NCI-H2081 (cell line): ENCODE data around the gene LRRC32.
"Not testable (repeated sequence)": the region's sequence is repeated elsewhere in the genome, so short reads cannot be mapped to it uniquely, and the experiment has no call there.

ENCODE experiments used
- DNase-seq, 2 experiments: peaks; one replicate each; lab custom pipeline; 2025; lab: John Stamatoyannopoulos, UW

Gene LRRC32

DNA sequence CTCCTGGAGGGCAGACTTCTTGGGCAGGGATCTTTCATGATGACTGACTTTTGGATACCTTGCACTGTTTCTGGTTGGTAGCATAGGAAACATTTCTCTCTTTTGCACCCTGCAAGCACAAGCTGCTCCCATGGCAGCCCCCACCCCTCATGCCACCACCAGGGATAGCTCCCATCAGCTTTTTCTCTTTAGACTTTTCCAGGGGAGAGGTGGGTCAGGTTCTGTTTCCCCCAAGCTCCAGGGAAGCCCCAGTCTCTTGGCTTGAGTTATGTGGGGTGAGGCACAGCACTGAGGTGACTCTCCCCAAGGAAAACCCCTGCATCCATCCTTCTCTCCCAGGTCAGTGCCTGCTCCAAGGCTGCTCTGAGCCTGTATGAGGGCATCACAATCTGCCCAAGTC is 22.5 kb downstream of the LRRC32 start:
- no peak for DNase-seq

- no peak for DNase-seq
Observed at GRCh38 chr11:76646882-76647534, 23.5 kb downstream of the LRRC32 start.

DNA sequence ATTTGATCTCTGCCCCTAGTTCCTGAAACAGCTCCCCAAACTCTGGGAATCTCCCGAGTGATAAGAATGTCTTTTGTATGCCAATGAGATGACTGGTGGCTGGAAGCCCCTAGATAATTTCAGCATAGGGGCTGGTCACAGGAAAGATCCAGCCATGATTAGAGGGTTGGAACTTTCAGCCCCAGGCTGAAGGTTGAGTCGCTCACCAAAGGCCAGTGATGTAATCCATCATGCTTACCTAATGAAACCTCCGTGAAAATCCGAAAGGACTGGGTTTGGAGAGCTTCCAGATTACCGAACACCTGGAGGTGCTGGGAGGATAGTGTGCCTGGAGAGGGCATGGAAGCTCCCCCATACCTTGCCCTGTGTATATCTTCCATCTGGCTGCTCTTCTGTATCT is 26.0 kb downstream of the LRRC32 start:
- no peak for DNase-seq

- not testable (repeated sequence) for DNase-seq
Observed at GRCh38 chr11:76643711-76644110, 26.8 kb downstream of the LRRC32 start.

DNA sequence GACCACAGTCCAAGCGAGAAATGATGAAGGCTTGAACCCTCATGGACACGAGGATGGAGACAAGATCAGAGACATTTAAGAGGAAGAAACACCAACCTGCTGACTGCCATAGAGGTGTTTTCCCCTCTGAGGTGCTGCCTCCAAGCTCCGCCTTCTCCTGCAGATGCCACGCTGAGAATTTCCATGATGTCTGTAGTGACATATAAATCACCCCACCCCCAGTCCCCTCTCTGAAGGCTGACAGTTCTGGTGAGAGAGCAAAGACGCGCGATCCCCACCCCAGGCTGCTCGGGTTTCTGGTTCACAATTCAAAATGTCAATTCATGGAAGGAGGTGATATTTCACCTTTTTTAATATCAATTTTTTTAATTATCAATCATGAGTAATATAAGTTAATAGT is 28.2 kb downstream of the LRRC32 start:
- no peak for DNase-seq

DNA sequence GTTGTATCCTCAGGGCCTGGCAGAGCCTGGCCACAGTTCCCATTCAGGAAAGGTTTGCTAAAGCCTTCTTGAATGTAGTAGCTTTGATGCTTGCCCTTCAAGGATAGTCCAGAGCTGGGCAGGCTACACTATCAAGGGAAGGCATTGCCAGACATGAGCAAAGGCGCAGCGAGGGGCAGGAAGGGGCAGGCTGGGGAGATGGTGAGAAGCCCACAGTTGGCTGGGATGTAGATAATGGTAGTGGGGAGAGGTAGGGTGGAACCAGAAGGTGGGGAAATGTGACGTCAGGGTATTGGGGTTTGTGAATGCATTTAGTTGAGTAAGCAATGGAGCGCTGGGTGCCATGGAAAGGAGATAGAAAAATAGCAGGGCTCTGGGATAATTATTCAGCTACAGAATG is 28.6 kb downstream of the LRRC32 start:
- DNase-seq = no peak

DNA sequence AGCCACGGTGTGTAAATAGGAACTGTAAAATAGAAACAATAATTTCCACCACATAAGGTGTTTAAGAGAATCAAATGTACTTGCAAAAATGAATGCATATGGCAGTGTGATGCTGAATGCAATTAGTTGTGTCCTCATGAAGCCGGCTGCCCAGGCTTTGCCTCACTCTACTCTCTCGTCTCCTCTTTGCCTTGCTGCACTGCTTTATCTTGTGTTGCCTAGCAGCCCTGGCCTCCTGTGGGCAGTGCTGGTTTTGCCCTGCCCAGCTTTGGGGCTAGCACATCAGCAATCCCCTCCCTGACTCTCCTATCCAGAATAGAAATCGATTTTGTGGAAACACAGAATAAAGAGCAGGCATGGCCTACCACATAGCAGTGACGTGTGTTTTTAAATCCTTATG is 30.0 kb downstream of the LRRC32 start:
- no peak for DNase-seq

DNA sequence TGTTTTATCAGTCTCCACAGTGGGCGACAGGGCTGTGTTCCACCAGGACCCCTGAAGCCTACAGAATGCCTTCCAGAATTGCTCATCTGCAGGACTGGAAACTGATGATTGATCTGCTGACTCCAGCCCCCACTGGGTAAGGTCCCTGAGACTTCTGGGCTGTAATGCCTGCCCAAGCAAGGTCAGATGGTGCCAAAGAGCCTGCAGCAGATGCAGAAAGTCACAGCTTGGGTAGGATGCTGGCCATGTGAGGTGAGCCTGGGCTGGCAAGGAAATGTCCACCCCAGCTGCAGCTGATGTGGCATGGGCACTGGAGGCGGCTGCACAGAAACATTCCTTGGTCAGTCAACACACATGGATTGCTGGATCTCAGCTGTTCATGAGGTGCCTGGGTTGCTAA is 30.9 kb downstream of the LRRC32 start:
- no peak for DNase-seq

DNA sequence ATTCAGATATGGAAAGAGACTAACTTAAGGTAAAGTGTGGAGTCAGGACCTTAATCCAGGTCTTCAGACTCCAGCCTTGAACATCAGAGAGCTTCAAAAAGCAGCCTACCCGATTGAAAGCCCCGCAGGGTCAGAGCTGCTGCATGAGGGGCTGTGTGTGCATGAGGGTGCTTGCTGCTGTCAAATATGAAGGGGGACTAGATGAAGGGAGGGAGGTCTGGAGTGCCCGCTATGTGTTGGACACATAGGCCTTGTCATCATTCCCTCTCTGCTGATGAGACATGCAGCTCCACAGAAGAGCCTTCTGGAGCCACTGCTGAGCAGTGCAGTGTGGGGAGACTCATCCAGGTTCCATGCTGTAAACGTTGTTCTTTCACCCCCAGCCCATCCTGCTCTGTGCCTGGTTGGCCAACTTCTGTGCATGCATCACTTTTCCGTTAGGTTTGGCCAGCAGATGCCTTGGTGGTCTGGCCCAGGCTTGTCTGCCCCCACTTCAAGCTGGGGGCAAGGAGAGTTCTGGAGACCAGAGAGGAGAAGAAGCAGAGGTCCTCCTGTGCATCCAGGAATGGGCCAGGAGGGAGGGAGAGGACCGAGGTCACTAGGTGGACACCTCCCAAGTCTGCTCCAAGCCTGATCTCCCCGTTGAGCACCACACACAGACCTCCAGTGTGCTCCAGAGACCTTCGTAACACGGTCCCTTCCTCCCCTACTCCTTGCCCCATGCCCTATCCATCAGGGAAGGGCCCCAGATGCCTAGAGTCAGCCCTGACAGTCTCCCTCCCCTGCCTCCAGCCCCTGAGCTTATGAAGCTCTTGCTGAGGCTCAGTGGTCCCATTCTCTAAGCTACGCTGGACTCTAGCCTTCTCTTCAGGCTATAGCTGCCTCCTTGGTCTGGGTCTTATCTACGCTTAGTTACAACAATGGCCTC is 32.0 kb downstream of the LRRC32 start:
- no peak for DNase-seq

DNA sequence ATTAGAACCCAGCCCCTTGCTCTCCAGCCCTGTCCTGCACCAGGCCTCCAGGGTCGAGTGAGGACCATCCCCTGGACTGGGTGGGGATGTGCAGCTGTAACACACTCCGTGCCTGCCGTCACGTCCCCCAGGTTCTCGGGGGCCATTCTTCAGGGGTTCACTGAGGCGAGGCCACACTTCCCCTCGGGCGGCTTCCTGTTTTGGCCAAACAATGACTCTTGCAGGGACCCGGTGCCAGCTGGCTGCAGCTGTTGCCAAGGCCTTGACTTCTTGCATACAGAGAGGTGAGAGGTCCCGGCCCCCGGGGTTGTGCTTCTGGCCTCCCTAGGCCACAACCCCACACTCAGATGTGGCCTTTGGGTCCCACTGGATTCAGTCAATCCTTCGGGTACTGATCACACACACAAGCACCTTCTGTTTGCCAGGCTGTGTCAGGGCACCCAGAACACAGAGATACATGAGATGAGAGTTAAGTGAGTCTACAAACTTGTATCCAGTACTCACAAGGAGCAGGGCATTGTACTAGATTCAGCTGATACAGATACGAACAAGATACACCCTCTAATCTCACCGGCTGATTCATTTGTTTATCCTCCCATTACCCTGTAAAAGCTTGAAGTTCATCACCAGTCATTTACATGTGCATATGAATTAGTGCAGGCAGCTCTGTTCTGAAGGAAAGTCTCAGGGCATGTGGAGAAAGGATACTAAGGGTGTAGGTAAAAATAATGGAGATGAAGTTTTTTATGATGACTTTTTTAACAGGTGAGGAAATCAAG is 32.9 kb downstream of the LRRC32 start:
- no peak for DNase-seq

GRCh38 chr11:76636826-76637460 is 33.6 kb downstream of the LRRC32 start:
- no peak for DNase-seq

DNA sequence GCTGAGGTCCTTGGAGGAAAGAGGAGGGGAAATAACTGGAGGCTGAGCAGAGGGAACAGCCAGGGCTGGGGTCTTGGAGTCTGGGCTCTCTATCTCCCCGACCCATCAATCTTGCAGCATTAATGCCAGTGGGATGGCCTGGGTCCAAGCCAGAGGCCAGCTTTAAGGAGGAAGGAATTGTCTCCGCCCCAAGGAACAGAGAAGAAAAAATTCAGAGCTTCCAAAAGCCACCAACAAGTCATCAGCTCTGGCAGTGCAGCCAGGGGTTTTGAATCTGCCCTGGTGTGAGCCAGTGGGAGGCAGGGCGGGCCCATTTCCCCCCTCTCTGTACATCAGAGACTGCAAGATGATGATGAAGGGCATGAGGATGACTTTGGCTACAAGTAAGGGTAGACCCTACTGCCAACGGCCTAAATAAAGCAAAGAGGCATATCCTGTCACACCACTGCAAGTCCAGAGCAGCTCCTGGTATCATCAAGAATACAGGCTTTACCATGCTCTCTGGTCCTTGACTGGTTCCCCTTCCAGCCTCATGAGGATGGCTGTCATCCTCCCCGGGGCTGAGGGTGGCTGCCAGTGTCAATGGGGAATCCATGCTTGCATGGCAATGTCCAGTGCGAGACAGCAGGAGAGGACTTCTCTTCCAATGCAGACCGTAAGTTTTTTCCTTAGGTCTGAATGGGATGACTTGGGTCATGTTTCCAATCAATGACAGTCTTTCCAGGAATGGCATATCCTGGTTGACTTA is 34.4 kb downstream of the LRRC32 start:
- DNase-seq = no peak

- no peak for DNase-seq
Observed at GRCh38 chr11:76634886-76635285, 35.7 kb downstream of the LRRC32 start.

- DNase-seq = no peak
Observed at GRCh38 chr11:76632492-76632891, 38.1 kb downstream of the LRRC32 start.

DNA sequence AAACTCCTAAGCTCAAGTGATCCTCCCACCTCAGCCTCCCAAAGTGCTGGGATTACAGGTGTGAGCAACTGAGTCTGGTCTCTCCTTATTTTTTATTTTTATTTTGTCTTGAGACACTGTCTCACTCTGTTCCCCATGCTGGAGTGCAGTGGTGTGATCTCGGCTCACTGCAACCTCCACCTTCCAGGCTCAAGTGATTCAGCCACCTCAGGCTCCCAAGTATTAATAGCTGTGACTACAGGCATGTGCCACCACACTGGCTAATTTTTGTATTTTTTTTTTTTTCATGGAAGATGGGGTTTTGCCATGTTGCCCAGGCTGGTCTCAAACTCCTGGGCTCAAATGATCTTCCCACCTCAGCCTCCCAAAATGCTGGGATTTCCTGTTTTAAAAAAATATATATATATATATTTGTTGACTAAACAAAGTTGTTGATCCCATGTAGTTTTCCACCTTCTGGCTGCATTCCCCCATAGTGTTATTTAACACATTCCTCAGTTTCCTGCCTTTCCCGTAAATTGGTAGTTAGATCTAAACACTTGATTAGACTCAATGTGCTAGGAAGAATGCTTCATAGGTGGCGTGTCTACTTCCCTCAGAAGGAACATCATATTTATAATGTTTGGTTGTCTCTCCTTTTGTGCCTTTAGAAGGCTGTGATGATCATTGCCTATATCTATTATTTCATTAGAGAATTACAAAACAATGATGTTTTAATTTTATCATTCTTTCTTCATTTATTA is 38.8 kb downstream of the LRRC32 start:
- DNase-seq = no peak

GRCh38 chr11:76630600-76631281 is 39.8 kb downstream of the LRRC32 start:
- no peak for DNase-seq

- DNase-seq = no peak
Observed at GRCh38 chr11:76629853-76630599, 40.5 kb downstream of the LRRC32 start.

GRCh38 chr11:76629116-76629852 is 41.3 kb downstream of the LRRC32 start:
- DNase-seq = no peak
